Esophagus muscularis mucosa (tissue), 4 donors: Measurements from ENCODE around the gene CFAP300.

Experiments used
- CTCF ChIP-seq, 3 experiments: fragments of 200-600 bp in 2 of 3; fragments of 450-650 bp in 1 of 3; sonication (generic) in 2 of 3; IDR thresholded peaks; one replicate each; pipeline ENCODE4 v1.5.1; 2017 to 2019; ENCODE audit warnings: antibody characterized with exemption in 3 of 3, mild to moderate bottlenecking in 2 of 3, moderate library complexity in 1 of 3
- EP300 ChIP-seq: sonication (generic); formaldehyde crosslinking; IDR thresholded peaks from one replicate; pipeline ENCODE4 v1.6.1; 2017; ENCODE audit warnings: antibody characterized with exemption
- POLR2A ChIP-seq: fragments of 450-650 bp; IDR thresholded peaks from one replicate; pipeline ENCODE4 v1.6.1; 2017; ENCODE audit warnings: antibody characterized with exemption, moderate library complexity, mild to moderate bottlenecking, low read depth
- POLR2AphosphoS5 ChIP-seq, 2 donors: sonication (generic); formaldehyde crosslinking; IDR thresholded peaks; one replicate each; pipeline ENCODE4 v1.6.1; 2017; ENCODE audit warnings: antibody characterized with exemption in 2 of 2

DNA sequence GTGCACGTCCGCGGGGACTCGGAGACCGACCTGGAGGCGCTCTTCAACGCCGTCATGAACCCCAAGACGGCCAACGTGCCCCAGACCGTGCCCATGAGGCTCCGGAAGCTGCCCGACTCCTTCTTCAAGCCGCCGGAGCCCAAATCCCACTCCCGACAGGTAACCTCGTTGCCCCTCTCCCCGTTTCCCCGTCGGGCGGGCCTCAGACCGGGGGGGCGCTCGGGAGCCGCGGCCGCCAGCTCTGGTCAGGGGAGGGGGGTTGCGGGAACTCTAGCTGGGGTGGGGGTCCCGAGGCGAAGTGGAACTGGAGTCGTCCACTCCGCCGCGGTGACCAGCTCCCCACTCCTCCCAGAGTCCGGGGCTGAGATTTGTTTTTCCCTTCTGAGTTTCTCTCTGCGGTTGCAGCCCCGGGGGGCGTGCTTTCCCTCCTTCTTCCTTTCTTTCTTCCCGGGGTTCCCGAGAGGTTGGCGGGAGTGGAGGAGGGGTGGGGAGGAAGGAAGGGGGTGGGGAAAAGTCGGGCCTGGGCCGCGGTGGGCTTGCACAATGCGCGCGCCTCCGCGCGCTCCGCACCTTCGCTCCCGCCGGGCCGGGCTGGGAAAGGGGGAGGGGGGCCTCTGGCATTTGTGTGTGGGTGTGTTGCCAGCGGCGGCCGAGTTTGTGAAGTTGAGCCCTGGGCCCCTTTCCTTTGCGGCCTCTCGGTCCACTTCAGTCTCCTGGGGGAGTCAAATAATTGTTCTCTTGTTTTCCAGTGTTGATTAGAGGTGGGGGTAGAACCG, 64.0 kb downstream of the CFAP300 start:
- TF ChIP-seq POLR2A, result no peak
- TF ChIP-seq CTCF (IDR thresholded peaks at IDR 0.05), result no peak
- TF ChIP-seq POLR2AphosphoS5 (IDR thresholded peaks at IDR 0.05), result peak in 1 of 2 donors; percentile 28
- no peak for TF ChIP-seq EP300
